ENCODE measurements around the gene EME1. TPM values are rescaled to one million over a fixed set of nuclear protein-coding genes. Genes with fewer than 3 reads are reported as not detected.

The EME1 gene
- total and polyA plus RNA-seq, 2 donors (not counting 3 experiments of a cell fraction or from before 2014, with no cell fraction given), result 5.6 to 9.1 TPM

DNA sequence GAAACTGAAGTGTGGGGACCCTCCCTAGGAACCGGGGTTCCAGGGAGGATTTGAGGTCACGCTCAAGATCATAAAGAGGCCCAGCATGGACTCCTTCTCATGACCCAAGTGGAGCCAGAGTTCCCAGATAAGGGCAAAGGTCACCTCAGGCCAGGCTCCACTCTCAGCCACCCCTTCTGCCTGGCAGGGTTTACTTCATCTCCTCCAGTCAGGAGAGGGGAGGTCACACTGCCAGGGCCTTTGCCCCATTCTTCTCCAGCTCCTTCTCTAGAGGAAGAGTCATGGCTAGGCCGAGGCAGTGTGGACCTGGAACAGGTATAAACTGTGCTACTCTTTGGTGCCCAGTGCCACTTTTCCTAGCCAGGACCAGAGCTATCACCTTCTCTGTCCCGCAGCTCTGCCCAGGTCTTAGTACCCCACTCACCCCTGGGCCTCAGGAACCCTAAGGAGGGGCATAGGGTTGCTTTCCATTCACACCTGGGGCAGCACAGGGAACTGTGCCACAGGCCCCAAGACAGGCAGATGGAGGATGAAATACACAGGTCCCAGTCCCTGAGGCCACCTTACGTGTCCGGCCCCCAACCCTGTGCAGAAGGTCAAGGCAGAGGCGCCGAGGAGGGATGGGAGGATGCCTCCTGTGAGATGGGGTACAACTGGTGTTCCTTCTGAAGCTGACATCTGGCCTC is 52.1 kb downstream of the EME1 start:
- Histone ChIP-seq H3K79me2 (ENCODE audit: control insufficient read depth, insufficient read depth, low read length) (no peaks in the 10 kb centered on the region), H3K4me2 (ENCODE audit: insufficient read depth, low read length) (peak overlapping the region; percentile 74), H2AFZ (ENCODE audit: low read depth, low read length) (peak overlapping the region; percentile 97), H3K27me3 (ENCODE audit: control insufficient read depth in 2 of 2, insufficient read depth in 2 of 2, low read length in 2 of 2) (no peaks in the 10 kb centered on the region), H3K4me3 (replicated peaks in 1 of 3; ENCODE audit: insufficient read depth in 1 of 3, low read depth in 1 of 3, low read length in 3 of 3) (peak overlapping the region in 2 of 3 experiments; percentile 43 to 72), H3K27ac (ENCODE audit: insufficient read depth, low read depth, low read length) (peak overlapping the region; percentile 63), H3K9ac (replicated peaks; ENCODE audit: extremely low read depth, insufficient read depth, low read length) (no peak overlapping the region), H3K4me1 (ENCODE audit: control insufficient read depth, extremely low read depth, insufficient read depth, low read length) (peaks cover 41% of the 10 kb centered on the region), H3K9me3 (replicated peaks; ENCODE audit: control insufficient read depth, insufficient read depth, low read length) (no peaks in the 10 kb centered on the region), H3K9me1 (replicated peaks; ENCODE audit: control insufficient read depth, extremely low read depth, insufficient read depth, low read length) (no peaks in the 10 kb centered on the region), H3K36me3 (ENCODE audit: control insufficient read depth in 2 of 2, extremely low read depth in 1 of 2, insufficient read depth in 2 of 2, low read length in 2 of 2) (no peaks in the 10 kb centered on the region), H4K20me1 (replicated peaks; ENCODE audit: control insufficient read depth, extremely low read depth, insufficient read depth, low read length) (no peaks in the 10 kb centered on the region)
- TF ChIP-seq MYC (IDR thresholded peaks at IDR 0.05; ENCODE audit: low read depth, low read length) (no peak), POLR2A (IDR thresholded peaks at IDR 0.05; ENCODE audit: low read depth, low read length) (no peak), JUN (IDR thresholded peaks at IDR 0.05; ENCODE audit: borderline replicate concordance, insufficient read depth, insufficient read length, low read depth) (no peak), FOS (IDR thresholded peaks at IDR 0.05; ENCODE audit: borderline replicate concordance, insufficient read depth, low read length) (no peak), GATA2 (IDR thresholded peaks at IDR 0.05; ENCODE audit: insufficient read depth, insufficient read length, low read depth, low read length) (no peak)
- TF ChIP-seq, protein P1, sequence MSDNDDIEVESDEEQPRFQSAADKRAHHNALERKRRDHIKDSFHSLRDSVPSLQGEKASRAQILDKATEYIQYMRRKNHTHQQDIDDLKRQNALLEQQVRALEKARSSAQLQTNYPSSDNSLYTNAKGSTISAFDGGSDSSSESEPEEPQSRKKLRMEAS (IDR thresholded peaks at IDR 0.05; ENCODE audit: insufficient read depth, insufficient read length), result no peak
- TF ChIP-seq, protein P2, sequence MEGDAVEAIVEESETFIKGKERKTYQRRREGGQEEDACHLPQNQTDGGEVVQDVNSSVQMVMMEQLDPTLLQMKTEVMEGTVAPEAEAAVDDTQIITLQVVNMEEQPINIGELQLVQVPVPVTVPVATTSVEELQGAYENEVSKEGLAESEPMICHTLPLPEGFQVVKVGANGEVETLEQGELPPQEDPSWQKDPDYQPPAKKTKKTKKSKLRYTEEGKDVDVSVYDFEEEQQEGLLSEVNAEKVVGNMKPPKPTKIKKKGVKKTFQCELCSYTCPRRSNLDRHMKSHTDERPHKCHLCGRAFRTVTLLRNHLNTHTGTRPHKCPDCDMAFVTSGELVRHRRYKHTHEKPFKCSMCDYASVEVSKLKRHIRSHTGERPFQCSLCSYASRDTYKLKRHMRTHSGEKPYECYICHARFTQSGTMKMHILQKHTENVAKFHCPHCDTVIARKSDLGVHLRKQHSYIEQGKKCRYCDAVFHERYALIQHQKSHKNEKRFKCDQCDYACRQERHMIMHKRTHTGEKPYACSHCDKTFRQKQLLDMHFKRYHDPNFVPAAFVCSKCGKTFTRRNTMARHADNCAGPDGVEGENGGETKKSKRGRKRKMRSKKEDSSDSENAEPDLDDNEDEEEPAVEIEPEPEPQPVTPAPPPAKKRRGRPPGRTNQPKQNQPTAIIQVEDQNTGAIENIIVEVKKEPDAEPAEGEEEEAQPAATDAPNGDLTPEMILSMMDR (IDR thresholded peaks at IDR 0.05; ENCODE audit: extremely low read depth in 1 of 2, insufficient read depth in 1 of 2, low read depth in 1 of 2, low read length in 2 of 2), result no peak
- DNase-seq (ENCODE audit: low read depth, low spot score), result no peak
- ChIA-PET CTCF (interaction anchor here (1.4 to 1.5 kb wide), 2 partner anchors 10 to 54 kb away, joined by 3 read pairs; no protein-coding TSS in a partner anchor), POLR2A (no interaction called here)
- no peak for FAIRE-seq
- no TSS peak for BruUV-seq (replicated peaks)
- dilution Hi-C loops (cut with MboI; ENCODE audit: extremely low pct_ligation_motif_present, low sequenced_read_pairs), result no loop called here
- intact Hi-C loops (cut with micrococcal nuclease), result no loop called here
